Measurements from ENCODE around the gene OSBPL3.
"Not testable (repeated sequence)": the region's sequence is repeated elsewhere in the genome, so short reads cannot be mapped to it uniquely, and the experiment has no call there.

Gene OSBPL3

GRCh38 chr7:24908727-24909126 is 71.3 kb downstream of the OSBPL3 start:
- TF ChIP-seq, protein P1, sequence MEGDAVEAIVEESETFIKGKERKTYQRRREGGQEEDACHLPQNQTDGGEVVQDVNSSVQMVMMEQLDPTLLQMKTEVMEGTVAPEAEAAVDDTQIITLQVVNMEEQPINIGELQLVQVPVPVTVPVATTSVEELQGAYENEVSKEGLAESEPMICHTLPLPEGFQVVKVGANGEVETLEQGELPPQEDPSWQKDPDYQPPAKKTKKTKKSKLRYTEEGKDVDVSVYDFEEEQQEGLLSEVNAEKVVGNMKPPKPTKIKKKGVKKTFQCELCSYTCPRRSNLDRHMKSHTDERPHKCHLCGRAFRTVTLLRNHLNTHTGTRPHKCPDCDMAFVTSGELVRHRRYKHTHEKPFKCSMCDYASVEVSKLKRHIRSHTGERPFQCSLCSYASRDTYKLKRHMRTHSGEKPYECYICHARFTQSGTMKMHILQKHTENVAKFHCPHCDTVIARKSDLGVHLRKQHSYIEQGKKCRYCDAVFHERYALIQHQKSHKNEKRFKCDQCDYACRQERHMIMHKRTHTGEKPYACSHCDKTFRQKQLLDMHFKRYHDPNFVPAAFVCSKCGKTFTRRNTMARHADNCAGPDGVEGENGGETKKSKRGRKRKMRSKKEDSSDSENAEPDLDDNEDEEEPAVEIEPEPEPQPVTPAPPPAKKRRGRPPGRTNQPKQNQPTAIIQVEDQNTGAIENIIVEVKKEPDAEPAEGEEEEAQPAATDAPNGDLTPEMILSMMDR (IDR thresholded peaks at IDR 0.05; ENCODE audit: low read length, missing control alignments): no peak
- DNase-seq (ENCODE audit: low read depth): no peak
- no peak overlapping the region for H3K4me3 ChIP-seq (replicated peaks; ENCODE audit: low read depth, low read length)

DNA sequence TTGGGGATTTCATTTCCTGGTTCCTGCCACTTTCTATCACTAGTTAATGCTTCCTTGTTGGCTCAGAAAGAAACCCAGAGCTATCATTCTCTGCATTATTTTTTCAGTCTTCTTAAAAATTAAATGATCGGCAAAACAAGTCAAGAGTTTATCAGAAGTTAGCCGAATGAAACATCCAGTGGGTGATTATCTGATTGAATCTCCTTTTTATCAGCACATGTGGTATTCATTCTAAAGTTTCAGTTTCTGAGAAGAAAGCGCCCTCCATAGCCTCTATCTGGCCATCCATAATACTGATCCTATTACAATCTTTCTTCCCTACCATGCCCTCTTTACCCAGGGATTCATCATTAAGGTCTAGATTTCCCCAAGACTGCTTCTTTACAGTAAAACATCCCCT is 71.8 kb downstream of the OSBPL3 start:
- TF ChIP-seq, protein P1 (IDR thresholded peaks at IDR 0.05; ENCODE audit: low read length, missing control alignments): no peak
- H3K4me3 ChIP-seq (replicated peaks; ENCODE audit: low read depth, low read length): no peak overlapping the region
- no peak for DNase-seq (ENCODE audit: low read depth)

GRCh38 chr7:24907311-24907886 is 72.6 kb downstream of the OSBPL3 start:
- DNase-seq (ENCODE audit: low read depth): peak; percentile 61
- TF ChIP-seq, protein P1 (IDR thresholded peaks at IDR 0.05; ENCODE audit: low read length, missing control alignments): no peak
- peak overlapping the region; percentile 4 for H3K4me3 ChIP-seq (replicated peaks; ENCODE audit: low read depth, low read length)

GRCh38 chr7:24905996-24906770 is 73.8 kb downstream of the OSBPL3 start:
- H3K4me3 ChIP-seq (replicated peaks; ENCODE audit: low read depth, low read length): no peak overlapping the region
- TF ChIP-seq, protein P1 (IDR thresholded peaks at IDR 0.05; ENCODE audit: low read length, missing control alignments): no peak
- DNase-seq (ENCODE audit: low read depth): no peak

- not testable (repeated sequence) for DNase-seq (ENCODE audit: low read depth)
Measured at GRCh38 chr7:24903992-24904391, 76.0 kb downstream of the OSBPL3 start.

DNA sequence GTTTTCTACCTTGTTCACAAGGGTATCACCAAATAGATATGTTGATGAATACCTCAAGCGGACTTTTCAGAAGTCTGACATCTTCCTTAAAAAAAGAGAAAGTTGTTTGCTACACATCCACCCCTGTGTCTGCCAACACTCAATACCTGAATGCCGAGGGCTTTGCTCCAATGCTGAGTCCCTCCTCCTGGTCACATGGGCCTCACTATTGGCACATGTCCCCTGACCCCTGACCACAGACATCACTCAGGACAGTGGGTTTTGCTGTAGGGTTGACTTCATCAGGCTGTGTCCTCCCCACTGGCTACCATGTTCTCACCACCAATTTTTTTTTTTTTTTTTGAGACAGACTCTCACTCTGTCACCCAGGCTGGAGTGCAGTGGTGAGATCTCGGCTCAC is 76.4 kb downstream of the OSBPL3 start:
- TF ChIP-seq, protein P1 (IDR thresholded peaks at IDR 0.05; ENCODE audit: low read length, missing control alignments): no peak
- H3K4me3 ChIP-seq (replicated peaks; ENCODE audit: low read depth, low read length): no peak overlapping the region

More at GRCh38 chr7:24903992-24904391, 76.0 kb downstream of the OSBPL3 start:
- H3K4me3 ChIP-seq (replicated peaks; ENCODE audit: low read depth, low read length): not testable (repeated sequence)

GRCh38 chr7:24902931-24903330 is 77.0 kb downstream of the OSBPL3 start:
- no peak for DNase-seq (ENCODE audit: low read depth)
- TF ChIP-seq, protein P1 (IDR thresholded peaks at IDR 0.05; ENCODE audit: low read length, missing control alignments): no peak
- no peak overlapping the region for H3K4me3 ChIP-seq (replicated peaks; ENCODE audit: low read depth, low read length)

More for the DNA sequence above, 76.4 kb downstream of the OSBPL3 start:
- DNase-seq (ENCODE audit: low read depth): no peak

Measured in fibroblast of pulmonary artery (primary cell).